H9 (cell line): Measurements from ENCODE around the gene CAMTA1. TPM values are rescaled to one million over a fixed set of nuclear protein-coding genes. Genes with fewer than 3 reads are reported as not detected.
A peak's percentile ranks its signal among the peaks of the same experiment; 100 is the strongest.

ENCODE experiments used
- DNase-seq: peaks from one replicate; pipeline ENCODE4 v3.0.0-alpha.2; 2017
- H2AFZ ChIP-seq: one replicate; pipeline ENCODE4 v1.6.1; 2013; ENCODE audit warnings: mild to moderate bottlenecking, low read length, control low read depth, moderate library complexity
- H2AK5ac ChIP-seq: 2 replicates; pipeline ENCODE4 v1.6.1; 2013; ENCODE audit warnings: low read length, control low read depth, mixed read lengths; ENCODE audit not compliant: insufficient read length
- H2BK120ac ChIP-seq: one replicate; pipeline ENCODE4 v1.6.1; 2013; ENCODE audit warnings: low read depth, mild to moderate bottlenecking, low read length, control low read depth, inconsistent platforms; ENCODE audit not compliant: poor library complexity, severe bottlenecking
- H2BK12ac ChIP-seq: 2 replicates; pipeline ENCODE4 v1.6.1; 2013; ENCODE audit warnings: low read length, control low read depth, mixed read lengths, low read depth; ENCODE audit not compliant: insufficient read length
- H2BK15ac ChIP-seq: 2 replicates; pipeline ENCODE4 v1.6.1; 2013; ENCODE audit warnings: low read depth, low read length, control low read depth
- H2BK20ac ChIP-seq: one replicate; pipeline ENCODE4 v1.6.1; 2013; ENCODE audit warnings: low read depth, mild to moderate bottlenecking, low read length, control low read depth, inconsistent platforms; ENCODE audit not compliant: poor library complexity, severe bottlenecking
- H2BK5ac ChIP-seq: 2 replicates; pipeline ENCODE4 v1.6.1; 2013; ENCODE audit warnings: low read length, control low read depth, mixed read lengths; ENCODE audit not compliant: insufficient read length
- H3K14ac ChIP-seq: 2 replicates; pipeline ENCODE4 v1.6.1; 2013; ENCODE audit warnings: low read length, control low read depth; ENCODE audit not compliant: insufficient read depth
- H3K18ac ChIP-seq: 2 replicates; pipeline ENCODE4 v1.6.1; 2013; ENCODE audit warnings: low read depth, mild to moderate bottlenecking, mixed read lengths, low read length, control low read depth; ENCODE audit not compliant: insufficient read length
- H3K23ac ChIP-seq: 2 replicates; pipeline ENCODE4 v1.6.1; 2013; ENCODE audit warnings: low read length, control low read depth, mixed read lengths, low read depth; ENCODE audit not compliant: insufficient read length
- H3K23me2 ChIP-seq: 2 replicates; pipeline ENCODE4 v1.6.1; 2013; ENCODE audit warnings: low read depth, mild to moderate bottlenecking, mixed read lengths, low read length, control low read depth; ENCODE audit not compliant: insufficient read length, poor library complexity, severe bottlenecking
- H3K27ac ChIP-seq: 2 replicates; pipeline ENCODE4 v1.5.1; 2013; ENCODE audit warnings: low read length, control low read depth, mixed read lengths, low read depth; ENCODE audit not compliant: insufficient read length
- H3K27me3 ChIP-seq: 2 replicates; pipeline ENCODE4 v1.6.1; 2013; ENCODE audit warnings: low read length, control low read depth, inconsistent platforms; ENCODE audit not compliant: insufficient read depth
- H3K4ac ChIP-seq: 2 replicates; pipeline ENCODE4 v1.6.1; 2013; ENCODE audit warnings: low read depth, mild to moderate bottlenecking, control low read depth, inconsistent platforms, low read length, moderate library complexity
- H3K4me1 ChIP-seq: 2 replicates; pipeline ENCODE4 v1.6.1; 2013; ENCODE audit warnings: low read length, control low read depth, inconsistent platforms; ENCODE audit not compliant: insufficient read depth
- H3K4me2 ChIP-seq: 2 replicates; pipeline ENCODE4 v1.6.1; 2013; ENCODE audit warnings: low read length, control low read depth, mixed read lengths; ENCODE audit not compliant: insufficient read length, insufficient read depth
- H3K56ac ChIP-seq: 2 replicates; pipeline ENCODE4 v1.6.1; 2013; ENCODE audit warnings: low read depth, mild to moderate bottlenecking, mixed read lengths, low read length, control low read depth; ENCODE audit not compliant: insufficient read length
- H3K79me1 ChIP-seq: 2 replicates; pipeline ENCODE4 v1.6.1; 2013; ENCODE audit warnings: low read depth, mild to moderate bottlenecking, moderate library complexity, low read length, control low read depth, inconsistent platforms; ENCODE audit not compliant: insufficient read depth, poor library complexity, severe bottlenecking
- H3K79me2 ChIP-seq: 2 replicates; pipeline ENCODE4 v1.6.1; 2013; ENCODE audit warnings: low read length, control low read depth, inconsistent platforms; ENCODE audit not compliant: insufficient read depth
- H3K9ac ChIP-seq: 2 replicates; pipeline ENCODE4 v1.6.1; 2013; ENCODE audit warnings: low read length, control low read depth, mixed read lengths; ENCODE audit not compliant: insufficient read length; ENCODE audit errors: extremely low read depth
- H3K9me3 ChIP-seq: one replicate; pipeline ENCODE4 v1.6.1; 2013; ENCODE audit warnings: low read depth, low read length, inconsistent platforms; ENCODE audit not compliant: control insufficient read depth
- H3T11ph ChIP-seq: one replicate; pipeline ENCODE4 v1.6.1; 2013; ENCODE audit warnings: mild to moderate bottlenecking, low read length, control low read depth, inconsistent platforms
- H4K20me1 ChIP-seq: one replicate; pipeline ENCODE4 v1.6.1; 2013; ENCODE audit not compliant: control insufficient read depth, insufficient read length, insufficient read depth
- H4K5ac ChIP-seq: 2 replicates; pipeline ENCODE4 v1.6.1; 2013; ENCODE audit warnings: low read depth, mild to moderate bottlenecking, mixed read lengths, low read length, control low read depth; ENCODE audit not compliant: insufficient read length
- H4K8ac ChIP-seq: replicated peaks from 2 replicates; pipeline ENCODE4 v1.6.1; 2013; ENCODE audit warnings: low read length, control low read depth, mixed read lengths, low read depth; ENCODE audit not compliant: insufficient read length
- H4K91ac ChIP-seq: 2 replicates; pipeline ENCODE4 v1.6.1; 2013; ENCODE audit warnings: low read depth, mild to moderate bottlenecking, moderate library complexity, mixed read lengths, low read length, control low read depth; ENCODE audit not compliant: insufficient read length
- H3K27ac Mint-ChIP-seq, 3 experiments: 2 replicates in 2 of 3; 3 replicates in 1 of 3; pipeline ENCODE4 v1.8.0; 2020 to 2021; ENCODE audit warnings: mixed read lengths in 3 of 3, mild to moderate bottlenecking in 1 of 3, moderate library complexity in 1 of 3
- H3K27me3 Mint-ChIP-seq: 2 replicates; pipeline ENCODE4 v1.8.0; 2021; ENCODE audit warnings: low read depth, mild to moderate bottlenecking, moderate library complexity, mixed read lengths
- H3K36me3 Mint-ChIP-seq, 3 experiments: 2 replicates in 2 of 3; 3 replicates in 1 of 3; pipeline ENCODE4 v1.8.0; 2020 to 2021; ENCODE audit warnings: low read depth in 3 of 3, mixed read lengths in 3 of 3; ENCODE audit not compliant: insufficient read depth in 1 of 3
- H3K4me1 Mint-ChIP-seq, 2 experiments: 2 replicates each; pipeline ENCODE4 v1.8.0; 2020; ENCODE audit warnings: mixed read lengths in 2 of 2
- H3K4me3 Mint-ChIP-seq, 2 experiments: 2 replicates in 1 of 2; 3 replicates in 1 of 2; pipeline ENCODE4 v1.8.0; 2020 to 2021; ENCODE audit warnings: mild to moderate bottlenecking in 2 of 2, mixed read lengths in 2 of 2, moderate library complexity in 1 of 2
- H3K9me3 Mint-ChIP-seq, 2 experiments: 2 replicates in 1 of 2; 3 replicates in 1 of 2; pipeline ENCODE4 v1.8.0; 2020; ENCODE audit warnings: mild to moderate bottlenecking in 2 of 2, mixed read lengths in 2 of 2, moderate library complexity in 1 of 2
- CTCF ChIP-seq: fragments of 200-600 bp; sonication (generic); conservative IDR thresholded peaks from 3 replicates; pipeline ENCODE4 v1.8.0; 2021; ENCODE audit warnings: antibody characterized with exemption, mild to moderate bottlenecking
- WGBS: extraction: QIAGEN DNeasy Blood & Tissue Kit; methylation state at CpG from one replicate; pipeline ENCODE4 v1.1.7; 2013; ENCODE audit warnings: missing lambda C conversion rate, low lambda C conversion rate, mixed read lengths; ENCODE audit not compliant: insufficient read length; ENCODE audit errors: extremely low coverage; 5-methylcytosine and 5-hydroxymethylcytosine counted together
- total RNA-seq: library from RNA; stranded (reverse); gene quantifications from 2 replicates; pipeline ENCODE4 v1.2.1, GENCODE V29; 2021

Gene CAMTA1
- total RNA-seq, 1 experiment from 2014 or later = 115 TPM

GRCh38 chr1:6965083-6965934 lies 180.1 kb downstream of the CAMTA1 start:
- Histone ChIP-seq H4K5ac (no peak overlapping the region), H3K14ac (no peak overlapping the region), H3K4ac (no peak overlapping the region), H2AFZ (no peak overlapping the region), H3K27ac (no peak overlapping the region), H3K9me3 (no peaks in the 10 kb centered on the region), H3K56ac (no peak overlapping the region), H3T11ph (no peak overlapping the region), H3K79me1 (no peaks in the 10 kb centered on the region), H3K27me3 (no peaks in the 10 kb centered on the region), H2BK15ac (no peak overlapping the region), H3K79me2 (no peaks in the 10 kb centered on the region), H2BK120ac (no peak overlapping the region), H3K4me1 (no peaks in the 10 kb centered on the region; the same call in 1 of the 2 replicates), H3K18ac (no peak overlapping the region), H4K91ac (no peak overlapping the region), H3K9ac (no peak overlapping the region), H4K8ac (no peak overlapping the region), H2BK5ac (no peak overlapping the region), H3K23ac (no peak overlapping the region), H3K23me2 (peaks cover 10% of the 10 kb centered on the region), H3K4me2 (no peak overlapping the region), H2AK5ac (no peak overlapping the region), H2BK12ac (no peak overlapping the region), H2BK20ac (no peak overlapping the region), H4K20me1 (no peaks in the 10 kb centered on the region)
- Mint-ChIP-seq H3K4me1 (peaks cover 38 to 45% of the 10 kb centered on the region in 2 experiments), H3K27me3 (peaks cover 12% of the 10 kb centered on the region), H3K36me3 (no peaks in the 10 kb centered on the region), H3K27ac (0 out of 7 replicates have a peak overlapping the region, but pooled peaks of 1 of the 3 experiments have one; percentile 75), H3K9me3 (no peaks in the 10 kb centered on the region; a peak in 1 of 5 replicates), H3K4me3 (no peak overlapping the region)
- no peak for TF ChIP-seq CTCF
- no CpG with 5 or more reads among the region's 15 CpGs for WGBS
- DNase-seq = no peak
